Stimulated activated memory B cell treated with anti-CD40 and anti-IgM and Interleukin-4, amounts not matched to agents 10 μg/mL and 1 μg/mL and 100 μg/mL, for 72 hours (primary cell): ENCODE data around the gene CMTM7.
A peak's percentile ranks its signal among the peaks of the same experiment; 100 is the strongest.
"Not testable (repeated sequence)": the region's sequence is repeated elsewhere in the genome, so short reads cannot be mapped to it uniquely, and the experiment has no call there.

ENCODE experiments used
- ATAC-seq: fragments of 150-1000 bp; cut with Tn5 transposase; 2 replicates; pipeline ENCODE4 v1.10.0; 2021
- H3K27ac Mint-ChIP-seq: one replicate; pipeline ENCODE4 v1.8.0; 2022; ENCODE audit warnings: mild to moderate bottlenecking, mixed read lengths
- H3K27me3 Mint-ChIP-seq: one replicate; pipeline ENCODE4 v1.8.0; 2022; ENCODE audit warnings: mixed read lengths
- H3K36me3 Mint-ChIP-seq: one replicate; pipeline ENCODE4 v1.8.0; 2022; ENCODE audit warnings: mixed read lengths
- H3K4me1 Mint-ChIP-seq: one replicate; pipeline ENCODE4 v1.8.0; 2022; ENCODE audit warnings: mixed read lengths
- H3K4me3 Mint-ChIP-seq: one replicate; pipeline ENCODE4 v1.8.0; 2022; ENCODE audit warnings: mild to moderate bottlenecking, moderate library complexity, mixed read lengths
- H3K9me3 Mint-ChIP-seq: one replicate; pipeline ENCODE4 v1.8.0; 2022; ENCODE audit warnings: mixed read lengths

CMTM7 gene

GRCh38 chr3:32373844-32374243 lies 17.8 kb upstream of the CMTM7 start:
- ATAC-seq = no peak
- Mint-ChIP-seq H3K9me3 (no peaks in the 10 kb centered on the region), H3K4me1 (peaks cover 16% of the 10 kb centered on the region), H3K4me3 (no peak overlapping the region), H3K27me3 (no peaks in the 10 kb centered on the region), H3K27ac (no peak overlapping the region), H3K36me3 (no peaks in the 10 kb centered on the region)

DNA sequence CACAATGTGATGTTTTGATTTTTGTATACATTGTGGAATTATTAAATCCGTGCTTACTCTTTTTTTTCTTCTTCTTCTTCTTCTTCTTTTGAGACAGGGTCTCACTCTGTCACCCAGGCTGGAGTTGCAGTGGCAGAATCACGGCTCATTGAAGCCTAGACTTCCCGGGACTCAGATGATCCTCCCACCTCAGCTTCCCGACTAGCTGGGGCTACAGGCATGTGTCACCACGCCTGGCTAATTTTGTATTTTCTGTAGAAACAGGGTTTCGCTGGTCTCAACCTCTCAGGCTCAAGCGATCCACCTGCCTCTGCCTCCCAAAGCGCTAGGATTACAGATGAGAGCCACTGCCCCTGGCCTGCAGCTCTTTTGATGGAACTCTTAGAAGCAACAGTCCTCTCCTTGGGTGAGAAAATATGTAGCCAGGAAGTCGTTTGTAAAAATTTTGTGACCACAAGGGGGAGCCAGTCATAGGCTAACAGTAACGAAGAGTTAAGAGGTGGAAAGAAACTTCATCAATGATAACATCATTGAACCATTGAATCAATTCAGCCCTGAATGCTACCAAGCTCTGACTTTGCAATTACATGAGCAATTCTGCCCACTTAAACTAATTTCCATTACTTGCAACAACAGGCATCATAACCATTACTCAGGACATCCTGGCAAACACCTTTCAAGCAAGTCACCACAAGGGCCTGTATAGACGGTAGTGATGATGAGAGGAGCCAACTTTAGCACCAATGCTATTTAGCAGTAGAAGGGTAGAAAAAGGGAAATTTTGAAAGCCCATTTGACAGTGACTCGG lies 16.7 kb upstream of the CMTM7 start:
- H3K27me3 Mint-ChIP-seq = no peaks in the 10 kb centered on the region
- H3K9me3 Mint-ChIP-seq = no peaks in the 10 kb centered on the region
- ATAC-seq = peak; percentile 69
- H3K4me1 Mint-ChIP-seq = peaks cover 24% of the 10 kb centered on the region
- peak overlapping the region; percentile 83 for H3K27ac Mint-ChIP-seq
- H3K36me3 Mint-ChIP-seq = no peaks in the 10 kb centered on the region
- H3K4me3 Mint-ChIP-seq = no peak overlapping the region

DNA sequence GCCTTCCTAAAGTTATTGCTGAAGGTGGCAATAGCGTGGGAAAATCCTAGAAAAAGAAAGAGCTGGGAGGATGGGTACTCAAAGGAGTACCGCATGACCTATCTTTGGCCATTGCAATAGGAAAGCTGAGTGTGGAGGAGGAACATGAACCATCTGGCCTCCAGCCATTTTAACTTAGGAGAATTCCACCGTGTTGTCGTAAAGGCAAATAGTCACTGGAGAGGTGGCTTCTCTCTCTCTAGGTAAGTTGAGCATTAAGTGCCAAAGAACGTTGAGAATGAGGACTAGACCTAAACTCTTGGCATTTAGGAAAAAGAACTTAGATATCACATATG lies 16.1 kb upstream of the CMTM7 start:
- Mint-ChIP-seq H3K4me3 (no peak overlapping the region), H3K9me3 (no peaks in the 10 kb centered on the region), H3K27ac (no peak overlapping the region), H3K36me3 (no peaks in the 10 kb centered on the region), H3K4me1 (peaks cover 25% of the 10 kb centered on the region), H3K27me3 (no peaks in the 10 kb centered on the region)
- no peak for ATAC-seq

GRCh38 chr3:32376115-32376514 lies 15.5 kb upstream of the CMTM7 start:
- no peak for ATAC-seq
- H3K4me1 Mint-ChIP-seq = peaks cover 25% of the 10 kb centered on the region
- no peak overlapping the region for H3K27ac Mint-ChIP-seq
- no peak overlapping the region for H3K4me3 Mint-ChIP-seq
- H3K27me3 Mint-ChIP-seq = no peaks in the 10 kb centered on the region
- H3K9me3 Mint-ChIP-seq = no peaks in the 10 kb centered on the region
- H3K36me3 Mint-ChIP-seq = no peaks in the 10 kb centered on the region

GRCh38 chr3:32379831-32380500 lies 11.7 kb upstream of the CMTM7 start:
- Mint-ChIP-seq H3K27me3 (peaks cover 6% of the 10 kb centered on the region), H3K4me3 (no peak overlapping the region), H3K36me3 (no peaks in the 10 kb centered on the region), H3K27ac (no peak overlapping the region), H3K4me1 (peaks cover 19% of the 10 kb centered on the region), H3K9me3 (no peaks in the 10 kb centered on the region)
- no peak for ATAC-seq

DNA sequence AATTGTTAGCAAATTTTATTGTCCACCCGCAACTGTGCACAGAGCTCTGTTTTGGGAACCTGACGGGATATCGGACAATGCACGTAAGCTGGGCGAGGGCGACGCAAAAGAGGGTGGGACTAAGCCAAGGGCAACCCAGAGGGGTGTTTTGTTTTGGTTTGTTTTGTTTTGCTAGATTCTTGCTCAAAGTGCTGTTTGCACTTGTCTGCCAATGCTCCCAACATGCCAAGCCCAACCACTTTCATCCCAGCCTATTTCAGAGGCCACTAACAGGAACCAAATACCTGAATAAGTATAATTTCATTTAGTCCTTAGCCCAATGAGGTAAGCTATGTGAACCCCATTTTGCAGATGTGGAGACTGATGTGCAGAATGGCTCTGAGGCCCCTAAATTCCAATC lies 9.7 kb upstream of the CMTM7 start:
- no peak overlapping the region for H3K27ac Mint-ChIP-seq
- H3K9me3 Mint-ChIP-seq = no peaks in the 10 kb centered on the region
- H3K4me1 Mint-ChIP-seq = peaks cover 24% of the 10 kb centered on the region
- no peak overlapping the region for H3K4me3 Mint-ChIP-seq
- no peaks in the 10 kb centered on the region for H3K36me3 Mint-ChIP-seq
- ATAC-seq = no peak
- H3K27me3 Mint-ChIP-seq = peaks cover 10% of the 10 kb centered on the region

- Mint-ChIP-seq H3K27ac (peak overlapping the region; percentile 39), H3K4me3 (no peak overlapping the region), H3K36me3 (no peaks in the 10 kb centered on the region), H3K27me3 (peaks cover 10% of the 10 kb centered on the region), H3K4me1 (peaks cover 24% of the 10 kb centered on the region), H3K9me3 (no peaks in the 10 kb centered on the region)
- ATAC-seq = no peak
Observed at GRCh38 chr3:32383136-32383711, 8.4 kb upstream of the CMTM7 start.

DNA sequence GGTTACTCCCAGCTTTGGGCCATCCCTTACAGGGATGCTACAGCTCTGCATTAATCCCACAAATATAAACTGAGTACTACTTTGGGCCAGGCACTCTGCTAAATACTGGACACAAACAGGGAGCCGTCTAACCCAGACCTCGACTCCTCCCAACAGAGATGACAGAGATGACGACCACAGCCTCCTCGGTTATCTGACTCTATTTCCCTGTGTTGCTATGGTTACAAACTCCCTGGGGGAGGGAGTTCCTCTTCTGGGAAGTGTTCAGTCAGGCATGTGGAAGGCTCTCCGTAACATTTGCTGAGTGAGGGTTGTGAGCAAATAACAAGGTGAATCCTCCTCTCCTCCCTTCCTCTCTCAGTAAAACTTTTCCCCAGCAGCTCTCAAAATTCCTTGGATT lies 6.7 kb upstream of the CMTM7 start:
- Mint-ChIP-seq H3K27me3 (peaks cover 10% of the 10 kb centered on the region), H3K27ac (peak overlapping the region; percentile 33), H3K36me3 (no peaks in the 10 kb centered on the region), H3K4me1 (peaks cover 17% of the 10 kb centered on the region), H3K4me3 (no peak overlapping the region), H3K9me3 (no peaks in the 10 kb centered on the region)
- no peak for ATAC-seq

GRCh38 chr3:32387512-32387911 lies 4.1 kb upstream of the CMTM7 start:
- Mint-ChIP-seq H3K9me3 (no peaks in the 10 kb centered on the region), H3K36me3 (no peaks in the 10 kb centered on the region), H3K4me3 (no peak overlapping the region), H3K27ac (no peak overlapping the region), H3K27me3 (peaks cover 10% of the 10 kb centered on the region), H3K4me1 (peaks cover 25% of the 10 kb centered on the region)
- ATAC-seq = no peak

GRCh38 chr3:32389577-32389976 lies 2.1 kb upstream of the CMTM7 start:
- peaks cover 43% of the 10 kb centered on the region for H3K4me1 Mint-ChIP-seq
- not testable (repeated sequence) for H3K27me3 Mint-ChIP-seq, H3K9me3 Mint-ChIP-seq, H3K4me3 Mint-ChIP-seq, H3K36me3 Mint-ChIP-seq, ATAC-seq
- H3K27ac Mint-ChIP-seq = peak overlapping the region; percentile 85

- Mint-ChIP-seq H3K27ac (peak overlapping the region; percentile 85), H3K27me3 (no peaks in the 10 kb centered on the region), H3K4me1 (peaks cover 55% of the 10 kb centered on the region), H3K36me3 (peaks cover 11% of the 10 kb centered on the region), H3K4me3 (peak overlapping the region; percentile 93), H3K9me3 (no peaks in the 10 kb centered on the region)
- peak; percentile 16 for ATAC-seq
Observed at GRCh38 chr3:32392536-32393302, 1.1 kb downstream of the CMTM7 start.

DNA sequence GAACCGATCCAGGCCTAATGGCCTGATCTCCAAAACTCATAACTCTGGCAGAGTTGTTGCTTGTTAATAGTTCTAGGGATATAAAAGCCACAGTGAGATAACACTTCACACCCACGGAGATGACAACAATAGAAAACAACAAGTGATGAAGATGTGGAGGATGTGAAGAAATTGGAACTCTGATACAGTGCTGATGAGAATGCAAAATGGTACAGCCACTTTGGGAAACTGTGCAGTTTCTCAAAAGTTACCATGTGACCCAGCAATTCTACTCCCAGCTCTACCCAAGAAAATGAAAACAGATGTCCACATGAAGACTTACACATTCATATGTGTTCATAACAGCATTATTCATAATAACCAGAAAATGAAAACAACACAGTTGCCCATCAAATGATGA lies 3.8 kb downstream of the CMTM7 start:
- no peak overlapping the region for H3K4me3 Mint-ChIP-seq
- peak overlapping the region; percentile 85 for H3K27ac Mint-ChIP-seq
- no peaks in the 10 kb centered on the region for H3K27me3 Mint-ChIP-seq
- peaks cover 11% of the 10 kb centered on the region for H3K36me3 Mint-ChIP-seq
- H3K4me1 Mint-ChIP-seq = peaks cover 79% of the 10 kb centered on the region
- H3K9me3 Mint-ChIP-seq = no peaks in the 10 kb centered on the region
- no peak for ATAC-seq

- peak overlapping the region; percentile 96 for H3K27ac Mint-ChIP-seq
- peaks cover 89% of the 10 kb centered on the region for H3K4me1 Mint-ChIP-seq
- no peak for ATAC-seq
- H3K9me3 Mint-ChIP-seq = no peaks in the 10 kb centered on the region
- H3K36me3 Mint-ChIP-seq = peaks cover 11% of the 10 kb centered on the region
- no peaks in the 10 kb centered on the region for H3K27me3 Mint-ChIP-seq
- H3K4me3 Mint-ChIP-seq = no peak overlapping the region
Observed at GRCh38 chr3:32397941-32398340, 6.3 kb downstream of the CMTM7 start.

DNA sequence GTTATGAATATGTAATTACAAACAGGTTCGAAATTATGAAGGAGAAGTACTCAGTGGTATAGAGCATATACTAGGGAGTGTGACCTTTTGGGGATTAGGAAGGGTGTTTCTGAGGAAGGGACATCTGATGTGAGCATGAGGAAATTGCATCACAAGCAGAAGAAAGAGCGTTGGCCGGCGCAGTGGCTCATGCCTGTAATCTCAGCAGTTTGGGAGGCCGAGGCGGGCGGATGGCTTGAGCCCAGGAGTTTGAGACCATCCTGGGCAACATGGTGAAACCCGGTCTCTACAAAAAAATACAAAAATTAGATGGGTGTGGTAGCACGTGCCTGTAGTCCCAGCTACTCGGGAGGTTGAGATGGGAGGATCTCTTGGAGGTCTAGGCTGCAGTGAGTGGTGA lies 6.9 kb downstream of the CMTM7 start:
- Mint-ChIP-seq H3K4me1 (peaks cover 89% of the 10 kb centered on the region), H3K27me3 (no peaks in the 10 kb centered on the region), H3K27ac (peak overlapping the region; percentile 96), H3K9me3 (no peaks in the 10 kb centered on the region), H3K4me3 (peak overlapping the region; percentile 50), H3K36me3 (peaks cover 11% of the 10 kb centered on the region)
- ATAC-seq = no peak

DNA sequence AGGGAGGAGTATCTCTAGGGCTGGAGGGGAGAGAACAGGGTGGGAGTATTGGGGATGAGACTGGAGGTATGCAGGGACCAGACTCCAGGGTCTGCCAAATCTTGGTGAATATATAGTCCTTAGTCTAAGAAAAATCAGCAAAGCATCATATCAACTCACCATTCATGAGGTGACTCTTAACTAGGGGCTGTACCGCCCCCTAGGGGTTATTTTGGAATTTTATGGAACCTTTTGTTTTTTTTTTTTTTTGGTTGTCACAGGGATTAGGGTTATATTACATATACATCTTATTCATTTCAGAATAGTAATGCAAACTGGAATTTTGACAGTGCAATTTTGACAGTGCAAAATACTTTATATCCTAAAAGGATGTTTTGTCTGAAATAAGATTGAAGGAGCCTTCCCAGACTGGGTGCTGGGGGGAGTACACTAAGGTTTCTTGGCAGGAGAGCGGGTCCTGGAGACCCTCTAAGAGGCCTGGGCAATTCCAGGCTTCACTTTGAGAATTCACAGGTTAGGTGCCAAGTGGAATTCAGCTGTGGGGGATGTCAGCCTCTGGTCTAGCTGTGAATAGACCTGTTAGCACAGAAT lies 7.5 kb downstream of the CMTM7 start:
- ATAC-seq = peak; percentile 18
- peaks cover 11% of the 10 kb centered on the region for H3K36me3 Mint-ChIP-seq
- H3K9me3 Mint-ChIP-seq = no peaks in the 10 kb centered on the region
- H3K4me1 Mint-ChIP-seq = peaks cover 89% of the 10 kb centered on the region
- peak overlapping the region; percentile 50 for H3K4me3 Mint-ChIP-seq
- H3K27me3 Mint-ChIP-seq = no peaks in the 10 kb centered on the region
- H3K27ac Mint-ChIP-seq = peak overlapping the region; percentile 96
